Measurements from ENCODE around the gene TCF19.
A peak's percentile ranks its signal among the peaks of the same experiment; 100 is the strongest.
"Not testable (repeated sequence)": the region's sequence is repeated elsewhere in the genome, so short reads cannot be mapped to it uniquely, and the experiment has no call there.

TCF19 gene

GRCh38 chr6:31183859-31184258 lies 25.5 kb downstream of the TCF19 start:
- DNase-seq = not testable (repeated sequence)

- DNase-seq = not testable (repeated sequence)
These were observed 27.3 kb downstream of the TCF19 start for GRCh38 chr6:31185695-31186051.

DNA sequence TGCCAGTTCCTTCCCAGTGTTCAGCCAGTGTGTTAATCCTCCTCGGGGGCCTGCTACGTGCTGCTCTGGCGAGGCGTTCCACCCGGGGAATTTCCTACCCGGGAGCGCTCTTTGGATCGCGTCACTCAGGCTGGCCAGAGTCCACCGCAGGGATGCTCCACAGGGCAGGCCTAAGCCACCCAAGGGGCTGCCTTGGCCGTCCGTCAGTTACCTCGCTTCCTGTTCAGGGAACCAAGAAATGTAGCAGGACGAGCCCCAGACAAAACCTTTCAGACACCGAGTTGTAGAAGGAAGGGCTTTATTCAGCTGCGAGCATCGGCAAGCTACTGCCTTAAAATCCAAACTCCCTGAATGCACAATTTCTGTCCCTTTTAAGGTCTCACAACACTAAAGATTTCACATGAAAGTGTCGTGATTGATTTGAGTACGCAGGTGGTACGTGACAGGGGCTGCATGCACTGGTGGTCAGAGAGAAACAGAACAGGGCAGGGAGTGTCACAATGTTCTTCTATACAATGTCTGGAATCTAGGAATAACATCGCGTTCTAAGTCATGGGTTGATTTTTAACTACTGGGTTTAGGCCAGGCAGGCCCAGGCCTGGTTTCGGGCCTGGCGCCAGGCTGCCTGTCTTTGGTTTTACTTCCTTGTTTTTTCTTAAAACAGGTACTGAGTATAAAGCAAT lies 27.8 kb downstream of the TCF19 start:
- no peak for DNase-seq

DNA sequence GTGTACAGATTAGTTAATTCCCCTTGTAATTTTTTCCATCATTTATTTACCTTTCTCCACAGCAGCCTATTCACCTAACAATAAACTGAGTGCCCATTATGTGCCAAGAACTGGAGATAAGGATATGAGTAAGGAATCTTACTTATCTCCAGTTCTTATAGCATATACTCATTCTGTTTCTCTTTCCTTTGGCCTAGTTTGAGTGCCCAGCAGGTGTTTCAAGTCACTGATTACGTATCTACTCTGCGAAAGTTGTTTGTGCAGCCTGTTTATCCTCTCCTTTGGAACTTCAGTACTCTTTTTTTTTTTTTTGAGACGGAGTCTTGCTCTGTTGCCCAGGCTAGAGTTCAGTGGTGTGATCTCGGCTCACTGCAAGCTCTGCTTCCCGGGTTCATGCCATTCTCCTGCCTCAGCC lies 29.4 kb downstream of the TCF19 start:
- DNase-seq = no peak

DNA sequence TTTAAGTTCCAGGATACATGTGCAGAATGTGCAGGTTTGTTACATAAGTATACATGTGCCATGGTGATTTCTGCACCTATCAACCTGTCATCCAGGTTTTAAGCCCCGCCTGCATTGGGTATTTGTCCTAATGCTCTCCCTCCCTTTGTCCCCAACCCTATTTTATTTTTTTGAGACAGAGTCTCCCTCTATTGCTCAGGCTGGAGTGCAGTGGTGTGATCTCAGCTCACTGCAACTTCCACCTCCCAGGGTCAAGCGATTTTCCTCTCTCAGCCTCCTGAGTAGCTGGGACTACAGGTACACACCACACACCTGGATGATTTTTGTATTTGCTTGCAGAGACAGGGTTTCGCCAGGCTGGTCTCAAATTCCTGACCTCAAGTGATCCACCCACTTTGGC lies 30.8 kb downstream of the TCF19 start:
- DNase-seq = not testable (repeated sequence)

DNA sequence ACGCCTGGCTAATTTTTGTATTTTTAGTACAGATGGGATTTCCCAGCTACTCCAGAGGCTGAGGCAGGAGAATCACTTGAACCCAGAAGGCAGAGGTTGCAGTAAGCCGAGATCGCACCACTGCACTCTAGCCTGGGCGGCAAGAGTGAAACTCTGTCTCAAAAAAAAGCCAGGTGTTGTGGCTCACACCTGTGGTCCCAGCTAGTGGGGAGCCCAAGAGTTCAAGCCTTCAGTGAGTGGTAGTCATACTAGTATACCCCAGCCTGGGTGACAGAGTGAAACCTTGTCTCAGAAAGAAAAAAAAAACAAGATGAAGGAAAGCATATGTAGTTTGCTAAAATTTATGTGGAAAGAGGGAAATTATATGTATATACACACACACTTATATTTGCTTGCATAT lies 32.1 kb downstream of the TCF19 start:
- DNase-seq = no peak

DNA sequence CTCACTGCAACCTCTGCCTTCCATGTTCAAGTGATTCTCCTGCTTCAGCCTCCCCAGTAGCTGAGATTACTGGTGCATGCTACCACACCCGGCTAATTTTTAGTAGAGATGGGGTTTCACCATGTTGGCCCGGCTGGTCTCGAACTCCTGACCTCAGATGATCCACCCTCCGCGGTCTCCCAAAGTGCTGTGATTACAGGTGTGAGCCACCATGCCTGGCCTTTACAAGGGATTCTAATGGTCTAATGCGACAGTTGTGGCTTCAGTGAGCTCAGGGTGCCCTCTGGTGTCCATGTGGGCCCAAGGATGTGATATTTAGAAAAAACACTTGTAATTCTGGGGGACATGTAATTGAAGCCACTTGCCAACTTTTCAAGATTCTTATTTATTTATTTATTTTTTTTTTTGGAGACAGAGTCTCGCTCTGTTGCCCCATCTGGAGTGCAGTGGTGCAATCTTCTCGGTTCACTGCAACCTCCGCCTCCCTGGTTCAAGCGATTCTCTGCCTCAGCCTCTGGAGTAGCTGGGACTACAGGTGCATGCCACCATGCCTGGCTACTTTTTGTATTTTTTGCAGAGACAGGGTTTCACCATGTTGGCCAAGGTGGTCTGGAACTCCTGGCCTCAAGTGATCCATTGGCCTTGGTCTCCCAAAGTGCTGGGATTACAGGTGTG lies 34.2 kb downstream of the TCF19 start:
- DNase-seq = peak; percentile 44

DNA sequence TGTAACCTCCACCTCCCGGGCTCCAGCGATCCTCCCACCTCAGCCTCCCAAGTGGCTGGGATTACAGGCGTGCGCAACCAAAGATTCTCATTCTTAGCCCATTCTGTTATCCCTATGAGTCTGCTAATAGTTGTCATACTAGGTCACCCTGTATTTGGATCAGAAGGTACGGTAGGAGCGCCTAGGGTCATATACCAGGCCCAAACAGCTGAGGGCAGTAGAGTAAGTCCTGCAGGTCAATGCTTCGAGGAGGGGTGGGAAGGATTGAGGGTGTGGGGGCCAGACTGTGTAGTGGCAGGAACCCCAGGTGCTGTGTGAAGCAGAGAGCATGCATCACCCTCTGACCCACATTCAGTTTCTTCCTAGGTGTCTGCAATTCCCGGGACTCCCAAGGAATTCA lies 34.8 kb downstream of the TCF19 start:
- DNase-seq = no peak

DNA sequence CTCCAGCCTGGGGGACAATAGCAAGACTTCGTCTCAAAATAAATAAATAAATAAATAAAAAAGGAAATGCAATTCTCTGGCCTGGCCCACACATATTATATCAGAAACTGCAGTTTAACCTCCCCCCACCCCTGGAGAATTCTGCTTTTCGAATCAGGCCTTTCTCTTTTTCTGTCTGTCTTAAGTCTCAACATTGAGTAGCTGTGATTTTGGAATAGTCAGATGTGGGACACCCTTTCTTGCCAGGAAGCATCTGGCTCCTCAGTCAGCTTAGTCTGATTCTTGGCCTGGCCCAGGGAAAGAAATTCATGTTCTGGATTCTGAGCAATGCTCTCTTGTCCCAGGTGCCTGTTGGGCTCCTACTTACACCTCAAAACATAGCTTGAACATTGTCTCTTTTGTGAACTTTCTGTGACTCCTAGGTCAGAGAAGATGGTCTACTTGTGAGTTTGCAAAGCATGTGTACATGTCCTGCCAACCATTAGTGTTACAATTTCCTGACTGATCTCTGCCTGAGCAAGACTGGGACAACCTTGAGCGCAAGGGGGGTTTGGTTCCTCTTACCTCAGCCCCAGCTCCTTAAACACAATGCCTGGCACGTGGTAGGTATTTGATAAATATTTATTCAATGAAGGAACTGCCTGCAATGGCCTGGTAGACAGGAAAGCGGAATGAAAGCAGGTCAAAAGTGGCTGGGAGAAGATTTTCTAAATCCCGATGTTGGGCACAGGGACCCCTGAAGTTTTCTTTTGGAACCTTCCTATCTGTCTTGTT lies 35.9 kb downstream of the TCF19 start:
- no peak for DNase-seq

GRCh38 chr6:31195308-31195979 lies 37.1 kb downstream of the TCF19 start:
- not testable (repeated sequence) for DNase-seq

DNA sequence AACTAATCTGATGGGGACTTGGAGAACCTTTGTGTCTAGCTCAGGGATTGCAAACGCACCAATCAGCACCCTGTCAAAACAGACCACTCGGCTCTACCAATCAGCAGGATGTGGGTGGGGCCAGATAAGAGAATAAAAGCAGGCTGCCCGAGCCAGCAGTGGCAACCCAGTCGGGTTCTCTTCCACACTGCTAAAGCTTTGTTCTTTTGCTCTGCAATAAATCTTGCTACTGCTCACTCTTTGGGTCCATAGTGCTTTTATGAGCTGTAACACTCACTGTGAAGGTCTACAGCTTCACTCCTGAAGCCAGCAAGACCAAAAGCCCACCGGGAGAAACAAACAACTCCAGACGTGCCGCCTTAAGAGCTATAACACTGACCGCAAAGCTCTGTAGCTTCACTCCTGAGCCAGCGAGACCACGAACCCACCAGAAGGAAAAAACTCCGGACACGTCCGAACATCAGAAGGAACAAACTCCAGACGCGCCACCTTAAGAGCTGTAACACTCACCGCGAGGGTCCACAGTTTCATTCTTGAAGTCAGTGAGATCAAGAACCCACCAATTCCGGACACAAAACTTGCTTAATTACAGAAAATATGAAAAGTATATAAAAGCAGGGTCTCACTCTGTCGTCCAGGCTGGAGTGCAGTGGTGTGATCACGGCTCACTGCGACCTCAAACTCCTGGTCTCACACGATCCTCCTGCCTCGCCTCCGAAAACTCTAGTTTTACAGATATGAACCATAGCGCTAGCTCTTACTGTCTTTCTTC lies 38.0 kb downstream of the TCF19 start:
- DNase-seq = not testable (repeated sequence)

DNA sequence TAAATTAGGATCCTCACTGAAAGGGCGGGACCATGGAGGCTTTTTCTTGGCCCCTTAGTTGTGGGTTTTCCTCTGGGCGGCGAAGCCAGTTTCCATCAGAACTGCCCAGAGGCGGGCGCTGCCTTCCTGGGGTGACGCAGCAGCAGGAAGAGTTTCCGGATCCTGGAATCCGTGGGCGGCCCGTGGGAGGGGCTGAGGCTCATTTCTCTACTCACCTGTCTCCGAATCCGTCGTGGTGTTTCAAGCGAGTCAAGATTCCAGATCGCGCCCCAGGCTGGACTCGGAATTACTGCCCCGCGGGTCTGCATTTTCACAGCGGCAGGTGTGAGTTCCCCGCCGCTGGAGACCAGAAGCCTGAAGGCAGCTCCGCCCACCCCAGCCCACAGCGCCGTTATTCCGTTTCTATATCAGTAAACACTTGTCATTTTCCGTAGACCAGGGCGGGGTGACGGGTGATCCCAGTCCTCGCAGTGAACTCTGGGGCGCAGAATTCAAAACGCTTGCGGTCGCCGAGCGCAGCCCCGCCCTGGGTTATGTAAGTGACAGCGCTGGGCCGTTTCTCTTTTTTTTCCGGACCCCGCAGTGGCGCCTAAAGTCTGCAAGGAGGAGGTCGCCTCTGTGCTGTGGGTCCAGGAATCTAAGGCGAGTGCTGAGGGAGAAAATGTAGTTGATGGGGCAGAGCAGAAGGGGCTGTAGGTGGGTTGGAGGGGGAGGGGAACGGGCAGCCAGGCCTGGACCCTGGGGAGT lies 39.3 kb downstream of the TCF19 start:
- DNase-seq = peak; percentile 29

GRCh38 chr6:31199105-31199452 lies 40.7 kb downstream of the TCF19 start:
- DNase-seq = not testable (repeated sequence)

DNA sequence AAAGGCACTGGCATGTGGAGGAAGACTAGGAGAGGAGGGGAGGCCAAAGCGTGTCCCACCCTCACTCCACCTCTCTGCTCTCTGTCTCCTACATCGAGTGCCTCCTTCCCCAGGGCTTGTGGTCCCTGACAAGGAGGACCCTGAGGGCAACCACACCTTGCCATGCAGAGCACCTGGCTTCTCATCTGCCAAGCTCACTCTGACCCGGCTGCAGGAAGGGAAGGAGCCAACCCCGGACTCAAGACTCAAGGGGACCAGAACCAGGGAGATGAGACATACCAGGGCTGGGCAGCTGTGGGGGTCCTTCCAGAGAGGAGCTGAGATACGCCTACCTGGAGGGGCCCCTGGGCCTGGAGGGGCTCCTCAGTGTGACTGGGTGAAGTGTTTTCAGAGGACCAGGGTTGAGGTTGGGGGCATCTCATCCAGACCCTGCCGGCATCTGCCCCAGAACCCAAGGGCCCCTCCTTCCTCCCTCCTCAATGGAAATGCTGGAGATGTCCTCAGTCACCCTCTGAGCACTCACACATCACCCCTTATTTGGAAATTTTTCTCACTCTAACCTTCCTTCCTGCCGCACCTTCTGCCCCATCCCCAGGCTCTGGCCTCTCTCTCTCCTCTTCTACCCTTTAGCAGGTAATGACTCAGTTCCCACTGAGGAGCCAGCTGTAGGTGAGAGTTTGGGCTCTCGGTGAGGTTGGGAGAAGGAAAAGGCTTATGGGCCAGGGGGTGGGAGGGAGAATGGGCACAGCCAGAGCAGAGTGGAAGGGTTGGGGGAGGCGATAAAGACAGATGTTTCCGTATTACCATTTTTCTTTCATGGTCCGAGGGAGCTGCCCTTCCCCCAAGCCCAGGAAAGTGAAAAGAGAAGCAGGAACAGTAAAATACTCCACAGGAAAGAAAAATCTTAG lies 44.1 kb downstream of the TCF19 start:
- no peak for DNase-seq

DNA sequence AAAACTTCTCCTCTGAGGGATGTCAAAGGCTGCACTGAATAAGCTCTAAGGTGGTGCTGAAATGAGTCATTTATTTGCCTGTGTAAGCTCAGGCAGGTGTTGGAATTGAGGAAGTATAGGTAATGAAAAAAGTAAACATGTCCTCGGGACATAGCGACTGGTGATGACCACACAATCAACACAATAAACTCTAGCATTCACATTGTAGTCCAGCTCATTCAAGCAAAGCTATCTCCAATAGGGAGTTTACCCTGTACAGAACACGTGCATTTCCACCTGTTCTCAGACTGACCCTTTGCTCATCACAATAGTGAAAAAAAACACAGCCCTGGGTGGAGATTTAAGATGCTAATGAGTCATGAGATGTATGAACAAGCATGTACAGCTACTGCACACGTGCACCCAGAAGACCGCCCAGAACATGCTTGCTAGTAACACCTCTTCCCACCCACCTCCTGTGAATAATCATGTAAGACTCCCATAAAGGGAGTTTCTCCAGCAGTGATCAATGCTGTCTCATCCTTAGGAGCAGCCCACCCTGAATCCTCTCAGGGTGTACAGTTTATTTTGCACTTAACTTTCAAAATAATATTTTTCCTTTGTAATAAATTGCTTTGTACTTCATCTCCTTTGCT lies 45.1 kb downstream of the TCF19 start:
- DNase-seq = no peak

DNA sequence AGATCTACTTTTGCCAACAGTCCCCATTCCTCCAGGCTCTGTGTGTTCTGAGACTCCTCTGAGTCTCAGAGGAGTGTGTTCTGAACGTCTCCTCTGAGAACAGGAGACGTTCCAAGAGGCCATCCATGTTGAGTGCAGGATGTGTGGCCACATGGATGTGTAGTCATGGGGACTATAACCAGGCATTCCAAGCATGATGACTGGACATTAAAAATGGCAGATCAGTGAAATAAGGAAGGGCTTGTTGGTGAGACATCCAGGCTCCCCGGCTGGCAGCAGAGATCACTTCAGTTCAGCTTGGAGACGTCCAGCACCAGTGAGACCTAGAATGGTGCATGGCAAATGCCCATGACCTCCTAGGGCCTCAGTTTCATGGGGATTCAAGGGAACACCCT lies 46.4 kb downstream of the TCF19 start:
- no peak for DNase-seq

DNA sequence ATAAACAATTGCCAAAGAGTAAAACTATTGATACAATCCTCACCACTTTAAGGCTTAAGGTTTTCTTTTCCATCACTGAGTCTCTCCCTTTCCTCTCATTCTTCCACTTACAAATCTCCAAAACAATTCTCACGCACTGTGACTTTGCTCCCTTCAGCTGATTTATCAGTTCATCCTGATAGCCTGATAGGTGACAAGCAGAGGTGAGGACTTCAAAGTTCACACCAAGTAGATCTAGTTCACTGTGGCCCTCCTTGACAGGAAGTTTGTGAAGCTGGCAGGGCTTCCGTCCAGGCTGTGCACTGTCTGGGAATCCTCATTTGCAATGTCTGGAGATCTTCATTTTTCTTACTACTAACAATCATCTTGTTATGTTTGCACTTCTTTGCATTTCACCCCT lies 47.2 kb downstream of the TCF19 start:
- no peak for DNase-seq

- DNase-seq = no peak
These were observed 50.1 kb downstream of the TCF19 start for GRCh38 chr6:31208506-31208905.

GRCh38 chr6:31209137-31209536 lies 50.7 kb downstream of the TCF19 start:
- DNase-seq = no peak

DNA sequence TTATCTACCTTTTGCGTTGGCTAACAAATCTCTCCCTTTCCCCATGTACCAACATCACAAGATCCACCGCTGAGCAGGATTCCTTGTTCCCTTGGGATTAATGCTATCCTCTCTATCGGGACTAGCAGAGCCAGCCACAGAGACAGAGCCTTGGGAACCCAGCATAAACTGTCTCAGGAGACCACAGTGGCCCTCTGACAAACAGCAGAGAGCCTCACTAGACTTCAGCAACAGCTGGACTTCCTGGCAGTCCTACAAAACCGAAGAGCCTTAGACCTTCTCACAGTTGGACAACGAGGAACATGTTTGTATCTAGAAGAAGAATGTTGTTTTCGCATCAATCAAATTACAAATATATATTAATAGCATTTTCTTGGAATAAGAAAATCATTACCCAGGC lies 51.7 kb downstream of the TCF19 start:
- no peak for DNase-seq
